GM23338 (cell line): Measurements from ENCODE around the gene THADA.

ENCODE experiments used
- CTCF ChIP-seq, 2 experiments: fragments of 200-600 bp in 1 of 2; sonication (generic) in 1 of 2; conservative IDR thresholded peaks; 2 replicates each; pipeline versions ENCODE4 v1.5.1 to v1.6.1; 2016 to 2017; ENCODE audit warnings: antibody characterized with exemption in 2 of 2, low read depth in 2 of 2, mild to moderate bottlenecking in 2 of 2, moderate library complexity in 1 of 2
- EZH2 ChIP-seq: fragments of 200-600 bp; sonication (generic); IDR thresholded peaks from one replicate; pipeline ENCODE4 v1.8.0; 2017; ENCODE audit warnings: antibody characterized with exemption, mild to moderate bottlenecking, low read depth; ENCODE audit not compliant: unreplicated experiment
- JUNB ChIP-seq: IDR thresholded peaks from one replicate; pipeline ENCODE4 v1.6.1; 2016; ENCODE audit warnings: antibody characterized with exemption; ENCODE audit not compliant: unreplicated experiment
- NANOG ChIP-seq: IDR thresholded peaks from 2 replicates; pipeline ENCODE4 v1.6.1; 2016; ENCODE audit warnings: antibody characterized with exemption, borderline replicate concordance
- POLR2AphosphoS5 ChIP-seq: IDR thresholded peaks from 2 replicates; pipeline ENCODE4 v1.6.1; 2016; ENCODE audit warnings: antibody characterized with exemption, low read depth
- REST ChIP-seq: IDR thresholded peaks from one replicate; pipeline ENCODE4 v1.6.1; 2018; ENCODE audit warnings: antibody characterized with exemption; ENCODE audit not compliant: unreplicated experiment

GRCh38 chr2:43405829-43406228 lies 190.0 kb downstream of the THADA start:
- TF ChIP-seq CTCF (conservative IDR thresholded peaks at IDR 0.05; ENCODE audit: low read depth in 2 of 2) = no peak
- TF ChIP-seq REST = no peak
- no peak for TF ChIP-seq POLR2AphosphoS5
- no peak for TF ChIP-seq EZH2
- no peak for TF ChIP-seq JUNB
- TF ChIP-seq NANOG = no peak
